ENCODE measurements around the gene TACC3. TPM values are rescaled to one million over a fixed set of nuclear protein-coding genes. Genes with fewer than 3 reads are reported as not detected.

TACC3 gene
- polyA plus RNA-seq, 1 of the 3 experiments (the other 2 are of a cell fraction) = 49.5 TPM

DNA sequence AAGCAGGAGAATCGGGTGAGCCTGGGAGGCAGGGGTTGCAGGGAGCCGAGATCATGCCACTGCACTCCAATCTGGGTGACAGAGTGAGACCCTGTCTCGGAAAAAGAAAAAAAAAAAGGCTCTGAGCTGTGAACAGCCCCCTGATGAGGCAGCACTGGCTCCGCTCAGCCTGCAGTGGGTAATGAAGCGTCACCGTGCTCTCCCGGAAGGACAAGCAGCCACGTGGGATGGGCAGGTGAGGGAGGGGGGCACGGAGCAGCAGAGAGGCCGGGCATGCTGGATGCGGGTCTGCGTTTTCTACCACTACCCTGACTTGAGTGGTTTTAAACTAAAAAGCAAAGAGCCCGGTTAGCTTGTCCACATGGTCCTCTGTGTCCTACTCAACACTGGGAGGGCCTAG lies 15.5 kb downstream of the TACC3 start:
- no peak overlapping the region for H3K4me2 ChIP-seq
- H4K20me1 ChIP-seq (ENCODE audit: insufficient read depth) = no peaks in the 10 kb centered on the region; the same call in 1 of the 2 replicates
- DNase-seq = no peak
- POLR2A ChIA-PET = no interaction called here
- H3K9me2 ChIP-seq = no peaks in the 10 kb centered on the region
- H3K27ac ChIP-seq (ENCODE audit: low read depth in 2 of 2, low read length in 1 of 2) = no peak overlapping the region
- TF ChIP-seq EP300 (IDR thresholded peaks at IDR 0.05; ENCODE audit: borderline replicate concordance in 1 of 2, low read depth in 1 of 2, low read length in 1 of 2) = no peak
- TF ChIP-seq FOXM1 (IDR thresholded peaks at IDR 0.05; ENCODE audit: low read depth) = no peak
- TF ChIP-seq SIN3A (IDR thresholded peaks at IDR 0.05; ENCODE audit: borderline replicate concordance, low read depth, low read length) = no peak
- no peak for TF ChIP-seq TAF1 (IDR thresholded peaks at IDR 0.05; ENCODE audit: borderline replicate concordance, low read depth, low read length)
- TF ChIP-seq, protein P1, sequence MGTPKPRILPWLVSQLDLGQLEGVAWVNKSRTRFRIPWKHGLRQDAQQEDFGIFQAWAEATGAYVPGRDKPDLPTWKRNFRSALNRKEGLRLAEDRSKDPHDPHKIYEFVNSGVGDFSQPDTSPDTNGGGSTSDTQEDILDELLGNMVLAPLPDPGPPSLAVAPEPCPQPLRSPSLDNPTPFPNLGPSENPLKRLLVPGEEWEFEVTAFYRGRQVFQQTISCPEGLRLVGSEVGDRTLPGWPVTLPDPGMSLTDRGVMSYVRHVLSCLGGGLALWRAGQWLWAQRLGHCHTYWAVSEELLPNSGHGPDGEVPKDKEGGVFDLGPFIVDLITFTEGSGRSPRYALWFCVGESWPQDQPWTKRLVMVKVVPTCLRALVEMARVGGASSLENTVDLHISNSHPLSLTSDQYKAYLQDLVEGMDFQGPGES (IDR thresholded peaks at IDR 0.05; ENCODE audit: low read depth, low read length) = no peak
- TF ChIP-seq, protein P2, sequence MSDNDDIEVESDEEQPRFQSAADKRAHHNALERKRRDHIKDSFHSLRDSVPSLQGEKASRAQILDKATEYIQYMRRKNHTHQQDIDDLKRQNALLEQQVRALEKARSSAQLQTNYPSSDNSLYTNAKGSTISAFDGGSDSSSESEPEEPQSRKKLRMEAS (IDR thresholded peaks at IDR 0.05; ENCODE audit: low read depth) = no peak
- no peak for TF ChIP-seq TEAD4 (IDR thresholded peaks at IDR 0.05; ENCODE audit: borderline replicate concordance, insufficient read depth)
- no peak for TF ChIP-seq RCOR1 (IDR thresholded peaks at IDR 0.05; ENCODE audit: low read length)
- TF ChIP-seq POLR2AphosphoS5 (IDR thresholded peaks at IDR 0.05; ENCODE audit: low read depth, low read length) = no peak
- CTCF ChIA-PET = interaction anchor here (1.1 to 3.0 kb wide), 6 partner anchors 9 to 174 kb away, joined by 3 to 11 read pairs (median 6); no protein-coding TSS in a partner anchor
- H3K36me3 ChIP-seq (replicated peaks in 1 of 2; ENCODE audit: control insufficient read depth in 1 of 2, insufficient read depth in 2 of 2, low read length in 1 of 2) = peaks cover 56 to 67% of the 10 kb centered on the region in 2 experiments
- H3F3A ChIP-seq (replicated peaks; ENCODE audit: insufficient read depth) = no peaks in the 10 kb centered on the region
- H3K9ac ChIP-seq = no peak overlapping the region
- no peaks in the 10 kb centered on the region for H3K9me3 ChIP-seq
- 95% methylated on average over 10 of the region's 13 CpGs for WGBS (ENCODE audit: low lambda C conversion rate)
- no peak overlapping the region for H2AFZ ChIP-seq (ENCODE audit: low read depth)
- H3K27me3 ChIP-seq (ENCODE audit: insufficient read depth) = no peaks in the 10 kb centered on the region
- no peak overlapping the region for H3K4me3 ChIP-seq (ENCODE audit: low read depth in 2 of 2, low read length in 1 of 2)
- H3K4me1 ChIP-seq (ENCODE audit: control insufficient read depth in 1 of 2, insufficient read depth in 2 of 2, low read depth in 1 of 2, low read length in 1 of 2) = no peaks in the 10 kb centered on the region
- H3K79me2 ChIP-seq (ENCODE audit: insufficient read depth) = peaks cover 28% of the 10 kb centered on the region

DNA sequence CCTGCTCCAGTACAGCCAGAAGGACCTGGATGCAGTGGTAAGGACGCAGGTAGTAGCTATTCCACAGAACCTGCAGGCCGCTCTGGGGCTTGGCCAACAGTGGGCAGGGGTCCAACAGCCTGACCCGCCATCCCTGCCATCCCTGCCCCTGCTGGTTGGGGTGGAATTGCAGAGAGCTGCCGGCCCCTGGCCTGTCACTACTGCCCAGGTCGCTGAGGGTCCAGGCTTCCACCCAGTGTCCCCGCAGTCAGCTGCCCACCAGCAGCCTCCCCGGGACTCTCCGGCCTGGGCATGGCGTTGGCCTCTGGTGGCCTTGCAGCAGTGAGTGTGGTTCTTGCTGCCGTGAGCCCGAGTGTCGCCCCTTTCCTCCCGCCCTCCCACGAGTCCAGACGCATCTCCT lies 16.3 kb downstream of the TACC3 start:
- WGBS (ENCODE audit: low lambda C conversion rate) = 98% methylated on average over 11 of the region's 15 CpGs
- no peak for DNase-seq
- no peak overlapping the region for H3K4me2 ChIP-seq
- H3K4me3 ChIP-seq (ENCODE audit: low read depth in 2 of 2, low read length in 1 of 2) = no peak overlapping the region; a peak in 1 of 4 replicates
- no peaks in the 10 kb centered on the region for H3K9me3 ChIP-seq
- TF ChIP-seq EP300 (IDR thresholded peaks at IDR 0.05; ENCODE audit: borderline replicate concordance in 1 of 2, low read depth in 1 of 2, low read length in 1 of 2) (no peak), EZH2phosphoT487 (IDR thresholded peaks at IDR 0.05; ENCODE audit: borderline replicate concordance, low read depth) (no peak), POLR2AphosphoS5 (IDR thresholded peaks at IDR 0.05; ENCODE audit: low read depth, low read length) (no peak), RFX5 (IDR thresholded peaks at IDR 0.05; ENCODE audit: low read length) (no peak), CHD2 (IDR thresholded peaks at IDR 0.05; ENCODE audit: low read length, partially characterized antibody) (no peak), MEF2A (IDR thresholded peaks at IDR 0.05; ENCODE audit: borderline replicate concordance, low read depth) (no peak), YY1 (IDR thresholded peaks at IDR 0.05; ENCODE audit: low read depth) (no peak), NFIC (IDR thresholded peaks at IDR 0.05; ENCODE audit: borderline replicate concordance) (no peak), GATA2 (CRISPR knock-in tag; IDR thresholded peaks at IDR 0.05) (no peak), FOSL2 (IDR thresholded peaks at IDR 0.05; ENCODE audit: borderline replicate concordance, low read depth) (no peak)
- TF ChIP-seq, protein P2 (IDR thresholded peaks at IDR 0.05; ENCODE audit: low read depth) = no peak
- TF ChIP-seq, protein P3, sequence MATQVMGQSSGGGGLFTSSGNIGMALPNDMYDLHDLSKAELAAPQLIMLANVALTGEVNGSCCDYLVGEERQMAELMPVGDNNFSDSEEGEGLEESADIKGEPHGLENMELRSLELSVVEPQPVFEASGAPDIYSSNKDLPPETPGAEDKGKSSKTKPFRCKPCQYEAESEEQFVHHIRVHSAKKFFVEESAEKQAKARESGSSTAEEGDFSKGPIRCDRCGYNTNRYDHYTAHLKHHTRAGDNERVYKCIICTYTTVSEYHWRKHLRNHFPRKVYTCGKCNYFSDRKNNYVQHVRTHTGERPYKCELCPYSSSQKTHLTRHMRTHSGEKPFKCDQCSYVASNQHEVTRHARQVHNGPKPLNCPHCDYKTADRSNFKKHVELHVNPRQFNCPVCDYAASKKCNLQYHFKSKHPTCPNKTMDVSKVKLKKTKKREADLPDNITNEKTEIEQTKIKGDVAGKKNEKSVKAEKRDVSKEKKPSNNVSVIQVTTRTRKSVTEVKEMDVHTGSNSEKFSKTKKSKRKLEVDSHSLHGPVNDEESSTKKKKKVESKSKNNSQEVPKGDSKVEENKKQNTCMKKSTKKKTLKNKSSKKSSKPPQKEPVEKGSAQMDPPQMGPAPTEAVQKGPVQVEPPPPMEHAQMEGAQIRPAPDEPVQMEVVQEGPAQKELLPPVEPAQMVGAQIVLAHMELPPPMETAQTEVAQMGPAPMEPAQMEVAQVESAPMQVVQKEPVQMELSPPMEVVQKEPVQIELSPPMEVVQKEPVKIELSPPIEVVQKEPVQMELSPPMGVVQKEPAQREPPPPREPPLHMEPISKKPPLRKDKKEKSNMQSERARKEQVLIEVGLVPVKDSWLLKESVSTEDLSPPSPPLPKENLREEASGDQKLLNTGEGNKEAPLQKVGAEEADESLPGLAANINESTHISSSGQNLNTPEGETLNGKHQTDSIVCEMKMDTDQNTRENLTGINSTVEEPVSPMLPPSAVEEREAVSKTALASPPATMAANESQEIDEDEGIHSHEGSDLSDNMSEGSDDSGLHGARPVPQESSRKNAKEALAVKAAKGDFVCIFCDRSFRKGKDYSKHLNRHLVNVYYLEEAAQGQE (IDR thresholded peaks at IDR 0.05; ENCODE audit: low read depth, low read length) = no peak
- H3K9me2 ChIP-seq = no peaks in the 10 kb centered on the region
- no peaks in the 10 kb centered on the region for H3F3A ChIP-seq (replicated peaks; ENCODE audit: insufficient read depth)
- H4K20me1 ChIP-seq (ENCODE audit: insufficient read depth) = no peaks in the 10 kb centered on the region
- ChIA-PET POLR2A (no interaction called here), CTCF (interaction anchor here (1.1 to 3.0 kb wide), 6 partner anchors 8 to 173 kb away, joined by 3 to 11 read pairs (median 5); no protein-coding TSS in a partner anchor)
- H3K36me3 ChIP-seq (replicated peaks in 1 of 2; ENCODE audit: control insufficient read depth in 1 of 2, insufficient read depth in 2 of 2, low read length in 1 of 2) = peaks cover 52 to 60% of the 10 kb centered on the region in 2 experiments
- no peaks in the 10 kb centered on the region for H3K27me3 ChIP-seq (ENCODE audit: insufficient read depth)
- no peak overlapping the region for H2AFZ ChIP-seq (ENCODE audit: low read depth)
- H3K79me2 ChIP-seq (ENCODE audit: insufficient read depth) = peaks cover 24% of the 10 kb centered on the region
- no peaks in the 10 kb centered on the region for H3K4me1 ChIP-seq (ENCODE audit: control insufficient read depth in 1 of 2, insufficient read depth in 2 of 2, low read depth in 1 of 2, low read length in 1 of 2)
- H3K9ac ChIP-seq = no peak overlapping the region
- H3K27ac ChIP-seq (ENCODE audit: low read depth in 2 of 2, low read length in 1 of 2) = no peak overlapping the region

All from SK-N-SH (cell line).